ENCODE results near the gene GMPR2.
"Not testable (repeated sequence)": the region's sequence is repeated elsewhere in the genome, so short reads cannot be mapped to it uniquely, and the experiment has no call there.

The GMPR2 gene

GRCh38 chr14:24241829-24242443 lies 9.2 kb downstream of the GMPR2 start:
- H3K4me3 ChIP-seq (ENCODE audit: low read length) = peak overlapping the region; percentile 94
- peak; percentile 48 for TF ChIP-seq CTCF (conservative IDR thresholded peaks at IDR 0.05; ENCODE audit: low read length)
- DNase-seq (ENCODE audit: low read depth) = peak; percentile 89

GRCh38 chr14:24243336-24243836 lies 10.7 kb downstream of the GMPR2 start:
- H3K4me3 ChIP-seq (ENCODE audit: low read length) = peak overlapping the region; percentile 94
- no peak for TF ChIP-seq CTCF (conservative IDR thresholded peaks at IDR 0.05; ENCODE audit: low read length)
- DNase-seq (ENCODE audit: low read depth) = no peak

GRCh38 chr14:24245350-24245749 lies 12.6 kb downstream of the GMPR2 start:
- not testable (repeated sequence) for DNase-seq (ENCODE audit: low read depth); H3K4me3 ChIP-seq (ENCODE audit: low read length)

GRCh38 chr14:24246765-24247212 lies 14.1 kb downstream of the GMPR2 start:
- no peak for TF ChIP-seq CTCF (conservative IDR thresholded peaks at IDR 0.05; ENCODE audit: low read length)
- no peak for DNase-seq (ENCODE audit: low read depth)
- H3K4me3 ChIP-seq (ENCODE audit: low read length) = no peak overlapping the region

- no peak for TF ChIP-seq CTCF (conservative IDR thresholded peaks at IDR 0.05; ENCODE audit: low read length)
- H3K4me3 ChIP-seq (ENCODE audit: low read length) = no peak overlapping the region
- no peak for DNase-seq (ENCODE audit: low read depth)
Observed at GRCh38 chr14:24247422-24247821, 14.7 kb downstream of the GMPR2 start.

GRCh38 chr14:24249230-24250021 lies 16.7 kb downstream of the GMPR2 start:
- no peak overlapping the region for H3K4me3 ChIP-seq (ENCODE audit: low read length)
- DNase-seq (ENCODE audit: low read depth) = no peak
- no peak for TF ChIP-seq CTCF (conservative IDR thresholded peaks at IDR 0.05; ENCODE audit: low read length)

- DNase-seq (ENCODE audit: low read depth) = no peak
- H3K4me3 ChIP-seq (ENCODE audit: low read length) = no peak overlapping the region
- no peak for TF ChIP-seq CTCF (conservative IDR thresholded peaks at IDR 0.05; ENCODE audit: low read length)
Observed at GRCh38 chr14:24250354-24250753, 17.6 kb downstream of the GMPR2 start.

All from AG10803 (cell line).